ENCODE measurements around the gene ABCB9. TPM values are rescaled to one million over a fixed set of nuclear protein-coding genes. Genes with fewer than 3 reads are reported as not detected.

ABCB9 gene
- total RNA-seq, 1 donor from 2014 or later = 8.8 TPM

DNA sequence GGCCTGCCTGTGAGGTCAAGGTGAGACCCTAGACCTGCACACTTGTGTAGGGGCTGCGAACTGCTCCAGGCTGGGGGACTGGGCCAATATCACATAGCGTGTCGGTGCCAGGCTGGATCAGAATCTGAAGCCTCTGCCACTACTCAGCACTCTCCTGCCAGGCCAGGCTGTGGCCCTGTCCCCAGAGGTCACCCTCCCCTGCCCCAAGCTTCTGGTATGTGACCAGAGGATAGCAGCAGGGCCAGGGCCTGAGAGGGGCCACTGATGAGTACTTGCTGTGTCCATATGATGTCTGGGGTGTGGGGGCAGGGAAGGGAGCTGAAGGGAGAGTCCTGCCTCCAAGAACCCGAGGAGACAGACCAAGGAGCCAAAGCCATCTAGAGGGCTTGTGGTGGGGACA lies 32.1 kb upstream of the ABCB9 start:
- Mint-ChIP-seq H3K27me3 (ENCODE audit: unreplicated experiment) (peaks cover 3% of the 10 kb centered on the region), H3K4me3 (ENCODE audit: unreplicated experiment) (no peak overlapping the region), H3K9me3 (ENCODE audit: unreplicated experiment) (no peaks in the 10 kb centered on the region), H3K36me3 (ENCODE audit: unreplicated experiment) (no peaks in the 10 kb centered on the region), H3K4me1 (ENCODE audit: low read depth, unreplicated experiment) (peaks cover 3% of the 10 kb centered on the region), H3K27ac (ENCODE audit: unreplicated experiment) (no peak overlapping the region)
- TF ChIP-seq, protein P1, sequence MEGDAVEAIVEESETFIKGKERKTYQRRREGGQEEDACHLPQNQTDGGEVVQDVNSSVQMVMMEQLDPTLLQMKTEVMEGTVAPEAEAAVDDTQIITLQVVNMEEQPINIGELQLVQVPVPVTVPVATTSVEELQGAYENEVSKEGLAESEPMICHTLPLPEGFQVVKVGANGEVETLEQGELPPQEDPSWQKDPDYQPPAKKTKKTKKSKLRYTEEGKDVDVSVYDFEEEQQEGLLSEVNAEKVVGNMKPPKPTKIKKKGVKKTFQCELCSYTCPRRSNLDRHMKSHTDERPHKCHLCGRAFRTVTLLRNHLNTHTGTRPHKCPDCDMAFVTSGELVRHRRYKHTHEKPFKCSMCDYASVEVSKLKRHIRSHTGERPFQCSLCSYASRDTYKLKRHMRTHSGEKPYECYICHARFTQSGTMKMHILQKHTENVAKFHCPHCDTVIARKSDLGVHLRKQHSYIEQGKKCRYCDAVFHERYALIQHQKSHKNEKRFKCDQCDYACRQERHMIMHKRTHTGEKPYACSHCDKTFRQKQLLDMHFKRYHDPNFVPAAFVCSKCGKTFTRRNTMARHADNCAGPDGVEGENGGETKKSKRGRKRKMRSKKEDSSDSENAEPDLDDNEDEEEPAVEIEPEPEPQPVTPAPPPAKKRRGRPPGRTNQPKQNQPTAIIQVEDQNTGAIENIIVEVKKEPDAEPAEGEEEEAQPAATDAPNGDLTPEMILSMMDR (IDR thresholded peaks at IDR 0.05; ENCODE audit: partially characterized antibody, unreplicated experiment) = no peak
- no peak for DNase-seq

DNA sequence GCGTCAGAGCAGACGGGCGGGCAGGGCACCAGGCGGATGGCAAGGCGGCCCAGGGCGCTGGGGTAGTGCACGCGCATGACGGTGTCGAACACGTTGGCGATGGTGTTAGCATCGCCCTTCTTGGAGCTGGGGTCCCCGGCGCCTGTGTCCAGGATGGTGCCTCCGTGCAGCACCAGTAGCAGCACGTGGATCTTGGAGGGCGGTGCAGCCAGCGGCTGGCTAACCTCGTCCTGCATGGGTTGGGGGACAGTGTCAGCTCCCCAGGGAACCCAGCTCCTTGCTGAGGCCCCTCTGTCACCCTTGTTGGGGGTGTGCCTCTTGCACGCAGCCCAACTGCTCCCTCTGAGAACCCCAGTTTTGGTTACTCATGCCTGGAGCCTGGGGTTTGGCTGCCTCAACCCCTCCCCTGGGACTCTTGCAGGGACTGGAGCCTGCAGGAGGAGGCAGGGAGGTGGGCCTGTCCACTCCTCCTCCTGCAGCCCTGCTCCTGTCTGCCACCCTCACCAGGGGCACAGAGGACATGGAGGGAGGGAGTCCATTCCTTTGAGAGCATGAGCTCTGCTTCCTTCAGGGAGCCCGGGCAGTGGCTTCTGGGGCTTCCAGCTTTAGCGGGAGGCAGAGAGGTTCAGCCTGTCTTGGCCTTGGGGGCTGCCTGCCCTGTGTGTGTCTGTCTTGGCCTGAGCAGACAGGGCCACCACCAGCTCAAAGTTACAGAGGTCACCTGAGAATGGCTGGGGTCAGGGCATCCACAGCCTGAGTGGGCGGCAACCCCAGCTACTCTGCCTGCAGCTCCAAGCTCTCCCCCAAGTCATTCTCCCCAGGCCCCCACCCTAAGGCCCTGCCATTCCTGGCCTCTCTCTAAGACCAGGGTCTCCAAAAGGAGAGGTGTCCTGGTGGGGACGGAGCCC lies 31.3 kb upstream of the ABCB9 start:
- H3K4me3 Mint-ChIP-seq (ENCODE audit: unreplicated experiment) = no peak overlapping the region
- no peaks in the 10 kb centered on the region for H3K36me3 Mint-ChIP-seq (ENCODE audit: unreplicated experiment)
- H3K4me1 Mint-ChIP-seq (ENCODE audit: low read depth, unreplicated experiment) = peaks cover 3% of the 10 kb centered on the region
- H3K9me3 Mint-ChIP-seq (ENCODE audit: unreplicated experiment) = no peaks in the 10 kb centered on the region
- H3K27me3 Mint-ChIP-seq (ENCODE audit: unreplicated experiment) = peaks cover 4% of the 10 kb centered on the region
- H3K27ac Mint-ChIP-seq (ENCODE audit: unreplicated experiment) = no peak overlapping the region
- TF ChIP-seq, protein P1 (IDR thresholded peaks at IDR 0.05; ENCODE audit: partially characterized antibody, unreplicated experiment) = no peak
- DNase-seq = no peak

DNA sequence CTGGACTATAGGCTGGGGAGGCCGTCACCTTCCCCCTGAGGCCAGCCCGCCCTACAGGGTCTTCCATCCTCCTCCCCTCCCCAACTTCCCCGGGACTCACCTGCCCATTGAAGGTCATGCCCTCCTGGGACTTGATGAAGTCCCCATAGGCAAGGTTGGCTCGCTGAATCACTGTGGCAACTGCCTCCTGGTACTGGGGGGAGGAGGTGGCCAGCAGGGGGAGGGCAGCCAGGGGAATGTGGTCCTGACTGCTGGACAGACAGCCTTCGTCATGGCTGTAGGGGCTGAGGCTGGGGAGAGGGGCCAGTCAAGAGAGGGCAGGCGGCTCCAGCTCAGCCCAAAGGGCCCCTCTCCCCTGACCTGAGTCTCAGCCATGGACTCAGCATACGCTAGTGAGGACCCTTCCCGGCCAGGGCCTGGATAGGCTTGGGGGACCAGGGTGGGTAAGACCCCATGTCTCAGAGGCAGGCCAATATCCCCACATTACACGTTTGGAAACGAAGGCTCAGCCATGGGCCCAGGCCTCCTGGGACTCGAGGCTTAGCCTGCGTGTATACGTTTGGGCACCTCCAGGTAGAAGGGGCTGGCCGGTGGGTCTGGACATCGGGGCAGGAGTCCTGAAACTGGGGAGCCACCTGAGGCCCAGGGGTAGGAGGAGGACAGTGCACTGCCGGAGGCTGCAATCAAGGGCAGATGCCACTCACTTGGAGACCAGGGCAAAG lies 30.5 kb upstream of the ABCB9 start:
- no peak overlapping the region for H3K27ac Mint-ChIP-seq (ENCODE audit: unreplicated experiment)
- TF ChIP-seq, protein P1 (IDR thresholded peaks at IDR 0.05; ENCODE audit: partially characterized antibody, unreplicated experiment) = no peak
- no peaks in the 10 kb centered on the region for H3K36me3 Mint-ChIP-seq (ENCODE audit: unreplicated experiment)
- no peaks in the 10 kb centered on the region for H3K9me3 Mint-ChIP-seq (ENCODE audit: unreplicated experiment)
- H3K4me1 Mint-ChIP-seq (ENCODE audit: low read depth, unreplicated experiment) = peaks cover 3% of the 10 kb centered on the region
- H3K4me3 Mint-ChIP-seq (ENCODE audit: unreplicated experiment) = no peak overlapping the region
- DNase-seq = no peak
- peaks cover 5% of the 10 kb centered on the region for H3K27me3 Mint-ChIP-seq (ENCODE audit: unreplicated experiment)

DNA sequence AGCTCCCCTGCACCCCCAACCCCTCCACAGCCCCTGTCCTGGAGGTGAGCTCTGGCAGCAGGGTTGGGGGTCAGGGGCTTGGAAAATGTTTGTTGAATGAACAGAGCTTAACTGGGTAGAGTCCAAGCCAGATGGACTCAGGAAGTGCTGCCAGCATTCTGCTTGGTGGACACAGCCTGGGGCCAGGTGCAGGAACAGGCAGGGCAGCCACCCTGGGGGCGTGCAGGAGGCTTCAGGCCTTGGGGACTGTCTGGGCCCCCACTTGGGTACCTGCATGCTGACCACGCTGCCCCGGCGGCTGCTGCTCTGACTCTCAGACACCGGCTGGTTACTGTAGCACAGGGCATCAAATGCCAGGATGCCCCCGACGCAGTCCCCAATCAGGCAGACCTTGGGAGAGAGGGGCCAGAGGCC lies 29.9 kb upstream of the ABCB9 start:
- Mint-ChIP-seq H3K27me3 (ENCODE audit: unreplicated experiment) (peaks cover 5% of the 10 kb centered on the region), H3K36me3 (ENCODE audit: unreplicated experiment) (no peaks in the 10 kb centered on the region), H3K4me1 (ENCODE audit: low read depth, unreplicated experiment) (peaks cover 3% of the 10 kb centered on the region), H3K4me3 (ENCODE audit: unreplicated experiment) (no peak overlapping the region), H3K9me3 (ENCODE audit: unreplicated experiment) (no peaks in the 10 kb centered on the region), H3K27ac (ENCODE audit: unreplicated experiment) (no peak overlapping the region)
- TF ChIP-seq, protein P1 (IDR thresholded peaks at IDR 0.05; ENCODE audit: partially characterized antibody, unreplicated experiment) = no peak
- DNase-seq = no peak

All from glutamatergic neuron (in vitro differentiated cells).